ENCODE results near the gene NT5DC1. TPM values are rescaled to one million over a fixed set of nuclear protein-coding genes. Genes with fewer than 3 reads are reported as not detected.

NT5DC1 gene
- polyA plus RNA-seq, 3 donors = 18.2 to 39.0 (median 28.3) TPM

DNA sequence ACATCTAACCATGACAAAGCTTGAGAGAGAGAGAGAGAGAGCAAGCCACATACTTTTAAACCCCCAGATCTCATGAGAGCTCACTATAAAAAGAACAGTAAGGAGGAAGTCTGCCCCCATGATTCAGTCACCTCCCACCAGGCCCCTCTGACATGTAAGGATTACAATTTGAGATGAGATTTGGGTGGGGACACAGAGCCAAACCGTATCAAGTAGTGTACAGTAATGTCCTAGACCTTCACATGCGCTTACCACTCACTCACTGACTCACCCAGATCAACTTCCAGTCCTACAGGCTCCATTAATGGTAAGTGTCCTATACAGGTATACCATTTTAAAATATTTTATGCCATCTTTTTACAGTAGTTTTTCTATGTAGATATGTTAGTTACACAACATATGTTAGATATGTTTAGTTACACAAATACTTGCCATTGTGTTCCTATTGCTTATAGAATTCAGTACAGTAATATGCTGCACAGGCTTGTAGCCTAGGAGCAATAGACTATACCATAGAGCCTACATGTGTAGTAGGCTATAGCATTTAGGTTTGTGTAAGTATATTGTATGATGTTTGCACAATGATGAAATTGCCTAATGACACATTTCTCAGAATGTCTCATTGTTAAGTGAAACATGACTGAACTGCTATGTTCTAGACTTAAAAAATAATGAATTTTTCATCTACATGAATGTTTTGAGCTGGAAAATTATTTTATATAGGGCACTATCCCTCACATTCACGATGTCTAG, 167.4 kb downstream of the NT5DC1 start:
- Mint-ChIP-seq H3K27me3 (ENCODE audit: low read depth in 3 of 3) (no peaks in the 10 kb centered on the region), H3K4me1 (peaks cover 3% of the 10 kb centered on the region), H3K36me3 (peaks cover 4 to 23% of the 10 kb centered on the region in 2 donors), H3K9me3 (peaks cover 0 to 11% (median 5%) of the 10 kb centered on the region in 7 donors), H3K27ac (peak overlapping the region in 1 of 7 donors; percentile 10), H3K4me3 (no peak overlapping the region)
- H4K20me1 ChIP-seq (ENCODE audit: insufficient read depth, low read length) = no peaks in the 10 kb centered on the region
- H3K9me3 ChIP-seq (replicated peaks in 1 of 2; ENCODE audit: control insufficient read depth in 1 of 2, insufficient read depth in 1 of 2, low read length in 2 of 2) = no peaks in the 10 kb centered on the region
- no peaks in the 10 kb centered on the region for H3K4me1 ChIP-seq (ENCODE audit: control insufficient read depth in 1 of 2, insufficient read depth in 2 of 2, low read length in 2 of 2)
- TF ChIP-seq, protein P1, sequence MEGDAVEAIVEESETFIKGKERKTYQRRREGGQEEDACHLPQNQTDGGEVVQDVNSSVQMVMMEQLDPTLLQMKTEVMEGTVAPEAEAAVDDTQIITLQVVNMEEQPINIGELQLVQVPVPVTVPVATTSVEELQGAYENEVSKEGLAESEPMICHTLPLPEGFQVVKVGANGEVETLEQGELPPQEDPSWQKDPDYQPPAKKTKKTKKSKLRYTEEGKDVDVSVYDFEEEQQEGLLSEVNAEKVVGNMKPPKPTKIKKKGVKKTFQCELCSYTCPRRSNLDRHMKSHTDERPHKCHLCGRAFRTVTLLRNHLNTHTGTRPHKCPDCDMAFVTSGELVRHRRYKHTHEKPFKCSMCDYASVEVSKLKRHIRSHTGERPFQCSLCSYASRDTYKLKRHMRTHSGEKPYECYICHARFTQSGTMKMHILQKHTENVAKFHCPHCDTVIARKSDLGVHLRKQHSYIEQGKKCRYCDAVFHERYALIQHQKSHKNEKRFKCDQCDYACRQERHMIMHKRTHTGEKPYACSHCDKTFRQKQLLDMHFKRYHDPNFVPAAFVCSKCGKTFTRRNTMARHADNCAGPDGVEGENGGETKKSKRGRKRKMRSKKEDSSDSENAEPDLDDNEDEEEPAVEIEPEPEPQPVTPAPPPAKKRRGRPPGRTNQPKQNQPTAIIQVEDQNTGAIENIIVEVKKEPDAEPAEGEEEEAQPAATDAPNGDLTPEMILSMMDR (IDR thresholded peaks at IDR 0.05) = no peak
- no peak for DNase-seq
- H3K27ac ChIP-seq (ENCODE audit: low read depth in 1 of 2, low read length in 2 of 2) = no peak overlapping the region
- peaks cover 2 to 20% of the 10 kb centered on the region in 2 donors for H3K36me3 ChIP-seq (replicated peaks in 1 of 2; ENCODE audit: control insufficient read depth in 1 of 2, insufficient read depth in 2 of 2, low read length in 2 of 2)
- H3K79me2 ChIP-seq (ENCODE audit: insufficient read depth, low read length) = no peaks in the 10 kb centered on the region
- intact Hi-C loops (cut with micrococcal nuclease) = no loop called here
- H3K9ac ChIP-seq (ENCODE audit: insufficient read depth, low read length, poor library complexity, severe bottlenecking) = no peak overlapping the region
- WGBS (ENCODE audit: insufficient coverage) = no CpG with 5 or more reads among the region's 3 CpGs
- H3K27me3 ChIP-seq (ENCODE audit: control insufficient read depth in 2 of 2, insufficient read depth in 2 of 2, low read length in 2 of 2) = no peaks in the 10 kb centered on the region
- no peak overlapping the region for H3K4me2 ChIP-seq (replicated peaks; ENCODE audit: extremely low read depth, low read length, poor library complexity, severe bottlenecking)
- H3K4me3 ChIP-seq (replicated peaks in 1 of 3; ENCODE audit: low read depth in 2 of 3, low read length in 3 of 3) = no peak overlapping the region
- no peak overlapping the region for H2AFZ ChIP-seq (ENCODE audit: insufficient read depth, low read depth, low read length, poor library complexity, severe bottlenecking)

DNA sequence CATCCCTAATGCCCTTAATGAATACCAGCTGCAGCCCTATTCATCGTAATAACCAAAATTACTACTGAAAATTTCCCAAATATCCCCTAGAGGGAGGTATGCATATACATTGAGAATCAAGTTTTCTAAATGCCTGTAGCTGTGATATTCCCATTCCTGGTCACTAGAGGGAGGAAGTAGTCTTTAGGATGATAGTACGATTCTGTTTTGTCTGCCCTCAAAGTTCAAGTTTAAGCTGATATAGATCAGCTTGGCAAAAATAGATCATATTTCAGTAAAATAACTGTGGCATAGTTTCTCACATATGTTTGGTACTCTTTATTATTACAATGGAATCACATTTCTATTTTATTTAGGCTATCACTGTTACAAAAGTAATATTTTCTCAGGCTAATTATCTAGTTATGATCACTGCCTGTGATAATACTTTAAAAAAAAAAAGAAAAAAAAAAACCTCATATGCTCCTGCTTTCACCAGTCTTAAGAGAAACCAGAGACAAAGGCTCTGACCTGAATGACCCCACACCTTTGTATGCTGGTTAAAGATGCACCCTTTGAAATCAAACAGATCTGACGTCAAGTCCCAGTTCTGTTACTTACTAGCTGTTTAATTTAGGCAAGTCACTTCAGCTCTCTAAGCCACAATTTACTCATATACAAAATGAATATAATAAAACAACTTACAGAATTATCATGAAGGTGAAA, 168.1 kb downstream of the NT5DC1 start:
- peaks cover 3% of the 10 kb centered on the region for H3K4me1 Mint-ChIP-seq
- H3K4me3 ChIP-seq (replicated peaks in 1 of 3; ENCODE audit: low read depth in 2 of 3, low read length in 3 of 3) = no peak overlapping the region
- peaks cover 10 to 30% of the 10 kb centered on the region in 2 donors for H3K36me3 Mint-ChIP-seq
- no peaks in the 10 kb centered on the region for H3K27me3 Mint-ChIP-seq (ENCODE audit: low read depth in 3 of 3)
- H3K9me3 Mint-ChIP-seq = peaks cover 0 to 5% (median 0%) of the 10 kb centered on the region in 7 donors
- no peaks in the 10 kb centered on the region for H3K4me1 ChIP-seq (ENCODE audit: control insufficient read depth in 1 of 2, insufficient read depth in 2 of 2, low read length in 2 of 2)
- H3K9me3 ChIP-seq (replicated peaks in 1 of 2; ENCODE audit: control insufficient read depth in 1 of 2, insufficient read depth in 1 of 2, low read length in 2 of 2) = no peaks in the 10 kb centered on the region
- H4K20me1 ChIP-seq (ENCODE audit: insufficient read depth, low read length) = no peaks in the 10 kb centered on the region
- H3K4me2 ChIP-seq (replicated peaks; ENCODE audit: extremely low read depth, low read length, poor library complexity, severe bottlenecking) = no peak overlapping the region
- peaks cover 8 to 27% of the 10 kb centered on the region in 2 donors for H3K36me3 ChIP-seq (replicated peaks in 1 of 2; ENCODE audit: control insufficient read depth in 1 of 2, insufficient read depth in 2 of 2, low read length in 2 of 2)
- H3K9ac ChIP-seq (ENCODE audit: insufficient read depth, low read length, poor library complexity, severe bottlenecking) = no peak overlapping the region
- DNase-seq = peak; percentile 57 to 79 (median 68)
- no peak overlapping the region for H3K27ac ChIP-seq (ENCODE audit: low read depth in 1 of 2, low read length in 2 of 2)
- no peaks in the 10 kb centered on the region for H3K27me3 ChIP-seq (ENCODE audit: control insufficient read depth in 2 of 2, insufficient read depth in 2 of 2, low read length in 2 of 2)
- H2AFZ ChIP-seq (ENCODE audit: insufficient read depth, low read depth, low read length, poor library complexity, severe bottlenecking) = no peak overlapping the region
- TF ChIP-seq, protein P1 (IDR thresholded peaks at IDR 0.05) = peak; percentile 92
- H3K79me2 ChIP-seq (ENCODE audit: insufficient read depth, low read length) = no peaks in the 10 kb centered on the region
- H3K27ac Mint-ChIP-seq = no peak overlapping the region
- H3K4me3 Mint-ChIP-seq = no peak overlapping the region
- WGBS (ENCODE audit: insufficient coverage) = no CpG with 5 or more reads among the region's 3 CpGs
- intact Hi-C loops (cut with micrococcal nuclease) = no loop called here
